Measurements from ENCODE around the gene NAXE.
"Not testable (repeated sequence)": the region's sequence is repeated elsewhere in the genome, so short reads cannot be mapped to it uniquely, and the experiment has no call there.

The NAXE gene

GRCh38 chr1:156596426-156596825 is 4.8 kb downstream of the NAXE start:
- Histone ChIP-seq H3K4me3 (ENCODE audit: low read length) (no peak overlapping the region), H3K36me3 (ENCODE audit: insufficient read depth, low read depth, low read length) (peaks cover 68% of the 10 kb centered on the region), H3K27me3 (ENCODE audit: insufficient read depth, low read length) (no peaks in the 10 kb centered on the region), H3K27ac (ENCODE audit: low read length) (no peak overlapping the region), H3K4me1 (ENCODE audit: insufficient read depth, low read length) (0 out of 2 replicates have a peak, but pooled peaks cover 6% of the 10 kb centered on the region), H3K9me3 (ENCODE audit: insufficient read depth, low read depth, low read length) (no peaks in the 10 kb centered on the region), H3K9ac (ENCODE audit: low read depth, low read length) (no peak overlapping the region)

- Histone ChIP-seq H3K4me1 (ENCODE audit: insufficient read depth, low read length) (0 out of 2 replicates have a peak, but pooled peaks cover 3% of the 10 kb centered on the region), H3K4me3 (ENCODE audit: low read length) (no peak overlapping the region), H3K9ac (ENCODE audit: low read depth, low read length) (no peak overlapping the region), H3K27ac (ENCODE audit: low read length) (no peak overlapping the region), H3K36me3 (ENCODE audit: insufficient read depth, low read depth, low read length) (peaks cover 62% of the 10 kb centered on the region), H3K27me3 (ENCODE audit: insufficient read depth, low read length) (no peaks in the 10 kb centered on the region), H3K9me3 (ENCODE audit: insufficient read depth, low read depth, low read length) (no peaks in the 10 kb centered on the region)
Measured at GRCh38 chr1:156598125-156598524, 6.5 kb downstream of the NAXE start.

GRCh38 chr1:156598731-156599432 is 7.3 kb downstream of the NAXE start:
- Histone ChIP-seq H3K36me3 (ENCODE audit: insufficient read depth, low read depth, low read length) (peaks cover 54% of the 10 kb centered on the region), H3K27ac (ENCODE audit: low read length) (no peak overlapping the region)

GRCh38 chr1:156599811-156600210 is 8.2 kb downstream of the NAXE start:
- H3K36me3 ChIP-seq (ENCODE audit: insufficient read depth, low read depth, low read length) = peaks cover 45% of the 10 kb centered on the region
- H3K4me1 ChIP-seq (ENCODE audit: insufficient read depth, low read length) = 0 out of 2 replicates have a peak, but pooled peaks cover 3% of the 10 kb centered on the region
- H3K9ac ChIP-seq (ENCODE audit: low read depth, low read length) = no peak overlapping the region
- no peak overlapping the region for H3K4me3 ChIP-seq (ENCODE audit: low read length)
- H3K27ac ChIP-seq (ENCODE audit: low read length) = no peak overlapping the region
- no peaks in the 10 kb centered on the region for H3K9me3 ChIP-seq (ENCODE audit: insufficient read depth, low read depth, low read length)
- H3K27me3 ChIP-seq (ENCODE audit: insufficient read depth, low read length) = no peaks in the 10 kb centered on the region

More at GRCh38 chr1:156598731-156599432, 7.3 kb downstream of the NAXE start:
- Histone ChIP-seq H3K9ac (ENCODE audit: low read depth, low read length) (no peak overlapping the region), H3K4me3 (ENCODE audit: low read length) (no peak overlapping the region), H3K27me3 (ENCODE audit: insufficient read depth, low read length) (no peaks in the 10 kb centered on the region), H3K9me3 (ENCODE audit: insufficient read depth, low read depth, low read length) (no peaks in the 10 kb centered on the region), H3K4me1 (ENCODE audit: insufficient read depth, low read length) (0 out of 2 replicates have a peak, but pooled peaks cover 3% of the 10 kb centered on the region)

GRCh38 chr1:156600733-156601121 is 9.2 kb downstream of the NAXE start:
- peaks cover 36% of the 10 kb centered on the region for H3K36me3 ChIP-seq (ENCODE audit: insufficient read depth, low read depth, low read length)
- 0 out of 2 replicates have a peak, but pooled peaks cover 3% of the 10 kb centered on the region for H3K4me1 ChIP-seq (ENCODE audit: insufficient read depth, low read length)
- H3K4me3 ChIP-seq (ENCODE audit: low read length) = peak overlapping the region; percentile 100
- H3K9me3 ChIP-seq (ENCODE audit: insufficient read depth, low read depth, low read length) = no peaks in the 10 kb centered on the region
- no peaks in the 10 kb centered on the region for H3K27me3 ChIP-seq (ENCODE audit: insufficient read depth, low read length)
- H3K9ac ChIP-seq (ENCODE audit: low read depth, low read length) = peak overlapping the region; percentile 98
- peak overlapping the region; percentile 74 for H3K27ac ChIP-seq (ENCODE audit: low read length)

- peak within 1 kb of the TSS; percentile 74 for H3K27ac ChIP-seq (ENCODE audit: low read length)
- H3K9ac ChIP-seq (ENCODE audit: low read depth, low read length) = peak within 1 kb of the TSS; percentile 98
- H3K36me3 ChIP-seq (ENCODE audit: insufficient read depth, low read depth, low read length) = peaks cover 30% of the 10 kb centered on the region
- no peaks in the 10 kb centered on the region for H3K9me3 ChIP-seq (ENCODE audit: insufficient read depth, low read depth, low read length)
- H3K4me1 ChIP-seq (ENCODE audit: insufficient read depth, low read length) = 0 out of 2 replicates have a peak, but pooled peaks cover 3% of the 10 kb centered on the region
- no peaks in the 10 kb centered on the region for H3K27me3 ChIP-seq (ENCODE audit: insufficient read depth, low read length)
- peak within 1 kb of the TSS; percentile 100 for H3K4me3 ChIP-seq (ENCODE audit: low read length)
Measured at GRCh38 chr1:156601122-156601830, 9.7 kb downstream of the NAXE start, which contains the start of gene GPATCH4. Gene GPATCH4 (minus strand): TSS chr1:156601479.

- Histone ChIP-seq H3K27ac (ENCODE audit: low read length) (peak overlapping the region; percentile 16), H3K9me3 (ENCODE audit: insufficient read depth, low read depth, low read length) (no peaks in the 10 kb centered on the region), H3K36me3 (ENCODE audit: insufficient read depth, low read depth, low read length) (peaks cover 24% of the 10 kb centered on the region), H3K9ac (ENCODE audit: low read depth, low read length) (peak overlapping the region; percentile 98; the same call in 1 of the 2 replicates), H3K4me3 (ENCODE audit: low read length) (peak overlapping the region; percentile 100), H3K4me1 (ENCODE audit: insufficient read depth, low read length) (0 out of 2 replicates have a peak, but pooled peaks cover 3% of the 10 kb centered on the region), H3K27me3 (ENCODE audit: insufficient read depth, low read length) (no peaks in the 10 kb centered on the region)
Measured at GRCh38 chr1:156601892-156602291, 10.3 kb downstream of the NAXE start.

GRCh38 chr1:156602557-156602993 is 11.0 kb downstream of the NAXE start:
- no peak overlapping the region for H3K27ac ChIP-seq (ENCODE audit: low read length)
- H3K36me3 ChIP-seq (ENCODE audit: insufficient read depth, low read depth, low read length) = peaks cover 17% of the 10 kb centered on the region
- peak overlapping the region; percentile 34 for H3K4me3 ChIP-seq (ENCODE audit: low read length)
- no peaks in the 10 kb centered on the region for H3K9me3 ChIP-seq (ENCODE audit: insufficient read depth, low read depth, low read length)
- H3K27me3 ChIP-seq (ENCODE audit: insufficient read depth, low read length) = no peaks in the 10 kb centered on the region
- 0 out of 2 replicates have a peak, but pooled peaks cover 3% of the 10 kb centered on the region for H3K4me1 ChIP-seq (ENCODE audit: insufficient read depth, low read length)
- H3K9ac ChIP-seq (ENCODE audit: low read depth, low read length) = peak overlapping the region; percentile 52; the same call in 1 of the 2 replicates

GRCh38 chr1:156607344-156607743 is 15.8 kb downstream of the NAXE start:
- not testable (repeated sequence) for H3K9ac ChIP-seq (ENCODE audit: low read depth, low read length); H3K36me3 ChIP-seq (ENCODE audit: insufficient read depth, low read depth, low read length); H3K4me3 ChIP-seq (ENCODE audit: low read length); H3K4me1 ChIP-seq (ENCODE audit: insufficient read depth, low read length); H3K9me3 ChIP-seq (ENCODE audit: insufficient read depth, low read depth, low read length); H3K27ac ChIP-seq (ENCODE audit: low read length); H3K27me3 ChIP-seq (ENCODE audit: insufficient read depth, low read length)

GRCh38 chr1:156608036-156608674 is 16.6 kb downstream of the NAXE start:
- no peak overlapping the region for H3K27ac ChIP-seq (ENCODE audit: low read length)
- H3K4me1 ChIP-seq (ENCODE audit: insufficient read depth, low read length) = no peaks in the 10 kb centered on the region
- no peaks in the 10 kb centered on the region for H3K9me3 ChIP-seq (ENCODE audit: insufficient read depth, low read depth, low read length)
- no peaks in the 10 kb centered on the region for H3K27me3 ChIP-seq (ENCODE audit: insufficient read depth, low read length)
- H3K36me3 ChIP-seq (ENCODE audit: insufficient read depth, low read depth, low read length) = no peaks in the 10 kb centered on the region
- no peak overlapping the region for H3K4me3 ChIP-seq (ENCODE audit: low read length)
- no peak overlapping the region for H3K9ac ChIP-seq (ENCODE audit: low read depth, low read length)

GRCh38 chr1:156608981-156609380 is 17.4 kb downstream of the NAXE start:
- no peaks in the 10 kb centered on the region for H3K9me3 ChIP-seq (ENCODE audit: insufficient read depth, low read depth, low read length)
- no peak overlapping the region for H3K27ac ChIP-seq (ENCODE audit: low read length)
- H3K36me3 ChIP-seq (ENCODE audit: insufficient read depth, low read depth, low read length) = no peaks in the 10 kb centered on the region
- H3K4me1 ChIP-seq (ENCODE audit: insufficient read depth, low read length) = no peaks in the 10 kb centered on the region
- no peak overlapping the region for H3K4me3 ChIP-seq (ENCODE audit: low read length)
- H3K27me3 ChIP-seq (ENCODE audit: insufficient read depth, low read length) = no peaks in the 10 kb centered on the region
- H3K9ac ChIP-seq (ENCODE audit: low read depth, low read length) = no peak overlapping the region
